Measurements from ENCODE around the gene LRRC74B.
"Not testable (repeated sequence)": the region's sequence is repeated elsewhere in the genome, so short reads cannot be mapped to it uniquely, and the experiment has no call there.

Gene LRRC74B

GRCh38 chr22:21030621-21031544 is 14.9 kb upstream of the LRRC74B start:
- Histone ChIP-seq H3K27ac (ENCODE audit: low read length) (no peak overlapping the region), H3K36me3 (ENCODE audit: control insufficient read depth, low read depth, low read length) (no peaks in the 10 kb centered on the region), H3K9ac (ENCODE audit: low read length) (no peak overlapping the region), H3K27me3 (ENCODE audit: control insufficient read depth, insufficient read depth, low read length) (peaks cover 39% of the 10 kb centered on the region), H3K4me1 (ENCODE audit: control insufficient read depth, low read depth, low read length) (no peaks in the 10 kb centered on the region), H3K4me3 (ENCODE audit: low read length) (no peak overlapping the region), H3K9me3 (ENCODE audit: control insufficient read depth, low read depth, low read length) (no peaks in the 10 kb centered on the region)

DNA sequence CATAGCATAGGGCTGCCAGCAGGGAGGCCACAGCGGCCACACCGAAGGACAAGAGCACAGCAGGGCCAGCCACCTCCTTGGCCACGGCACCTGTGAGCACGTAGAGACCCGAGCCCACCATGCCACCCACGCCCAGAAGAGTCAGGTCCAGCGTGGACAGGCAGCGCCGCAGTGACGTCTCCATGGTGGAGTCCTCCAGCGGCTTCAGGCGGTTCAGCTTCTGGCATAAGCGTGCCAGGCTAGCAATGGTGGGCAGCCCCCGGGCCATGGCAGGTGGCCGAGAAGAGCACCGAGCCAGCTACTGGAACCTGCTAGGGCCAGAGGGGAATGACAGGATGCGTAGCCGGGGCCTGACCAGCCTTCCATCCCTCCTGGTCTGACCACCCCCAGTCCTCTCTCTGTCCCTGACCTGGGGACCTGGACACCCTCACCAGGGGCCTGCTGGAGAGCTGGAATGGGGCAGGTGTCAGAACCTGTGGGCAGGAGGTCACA is 14.2 kb upstream of the LRRC74B start:
- Histone ChIP-seq H3K9ac (ENCODE audit: low read length) (no peak overlapping the region), H3K4me3 (ENCODE audit: low read length) (peak overlapping the region; percentile 59), H3K36me3 (ENCODE audit: control insufficient read depth, low read depth, low read length) (no peaks in the 10 kb centered on the region), H3K27me3 (ENCODE audit: control insufficient read depth, insufficient read depth, low read length) (peaks cover 39% of the 10 kb centered on the region), H3K4me1 (ENCODE audit: control insufficient read depth, low read depth, low read length) (no peaks in the 10 kb centered on the region), H3K27ac (ENCODE audit: low read length) (no peak overlapping the region), H3K9me3 (ENCODE audit: control insufficient read depth, low read depth, low read length) (no peaks in the 10 kb centered on the region)

- Histone ChIP-seq H3K36me3 (ENCODE audit: control insufficient read depth, low read depth, low read length) (no peaks in the 10 kb centered on the region), H3K27ac (ENCODE audit: low read length) (no peak within 1 kb of the TSS), H3K4me3 (ENCODE audit: low read length) (peak within 1 kb of the TSS; percentile 59), H3K9ac (ENCODE audit: low read length) (no peak within 1 kb of the TSS), H3K27me3 (ENCODE audit: control insufficient read depth, insufficient read depth, low read length) (peaks cover 39% of the 10 kb centered on the region), H3K9me3 (ENCODE audit: control insufficient read depth, low read depth, low read length) (no peaks in the 10 kb centered on the region), H3K4me1 (ENCODE audit: control insufficient read depth, low read depth, low read length) (no peaks in the 10 kb centered on the region)
Measured at GRCh38 chr22:21032037-21032867, 13.5 kb upstream of the LRRC74B start, which contains the start of gene SLC7A4. SLC7A4 (minus strand) TSS chr22:21032561; CDS start chr22:21031812, 749 bp downstream.

- H3K27me3 ChIP-seq (ENCODE audit: control insufficient read depth, insufficient read depth, low read length) = peaks cover 39% of the 10 kb centered on the region
- H3K4me3 ChIP-seq (ENCODE audit: low read length) = peak overlapping the region; percentile 59
Measured at GRCh38 chr22:21032868-21033688, 12.7 kb upstream of the LRRC74B start.

GRCh38 chr22:21033895-21034294 is 11.9 kb upstream of the LRRC74B start:
- H3K9ac ChIP-seq (ENCODE audit: low read length) = no peak overlapping the region
- no peak overlapping the region for H3K4me3 ChIP-seq (ENCODE audit: low read length)
- H3K4me1 ChIP-seq (ENCODE audit: control insufficient read depth, low read depth, low read length) = no peaks in the 10 kb centered on the region
- peaks cover 39% of the 10 kb centered on the region for H3K27me3 ChIP-seq (ENCODE audit: control insufficient read depth, insufficient read depth, low read length)
- H3K36me3 ChIP-seq (ENCODE audit: control insufficient read depth, low read depth, low read length) = no peaks in the 10 kb centered on the region
- H3K27ac ChIP-seq (ENCODE audit: low read length) = no peak overlapping the region
- H3K9me3 ChIP-seq (ENCODE audit: control insufficient read depth, low read depth, low read length) = no peaks in the 10 kb centered on the region

More at GRCh38 chr22:21032868-21033688, 12.7 kb upstream of the LRRC74B start:
- Histone ChIP-seq H3K36me3 (ENCODE audit: control insufficient read depth, low read depth, low read length) (no peaks in the 10 kb centered on the region), H3K9ac (ENCODE audit: low read length) (no peak overlapping the region), H3K4me1 (ENCODE audit: control insufficient read depth, low read depth, low read length) (no peaks in the 10 kb centered on the region), H3K27ac (ENCODE audit: low read length) (no peak overlapping the region), H3K9me3 (ENCODE audit: control insufficient read depth, low read depth, low read length) (no peaks in the 10 kb centered on the region)

- H3K27me3 ChIP-seq (ENCODE audit: control insufficient read depth, insufficient read depth, low read length) = peaks cover 39% of the 10 kb centered on the region
- no peaks in the 10 kb centered on the region for H3K4me1 ChIP-seq (ENCODE audit: control insufficient read depth, low read depth, low read length)
- H3K27ac ChIP-seq (ENCODE audit: low read length) = no peak overlapping the region
- H3K9me3 ChIP-seq (ENCODE audit: control insufficient read depth, low read depth, low read length) = no peaks in the 10 kb centered on the region
- no peak overlapping the region for H3K9ac ChIP-seq (ENCODE audit: low read length)
- no peaks in the 10 kb centered on the region for H3K36me3 ChIP-seq (ENCODE audit: control insufficient read depth, low read depth, low read length)
- H3K4me3 ChIP-seq (ENCODE audit: low read length) = no peak overlapping the region
Measured at GRCh38 chr22:21034989-21035388, 10.8 kb upstream of the LRRC74B start.

DNA sequence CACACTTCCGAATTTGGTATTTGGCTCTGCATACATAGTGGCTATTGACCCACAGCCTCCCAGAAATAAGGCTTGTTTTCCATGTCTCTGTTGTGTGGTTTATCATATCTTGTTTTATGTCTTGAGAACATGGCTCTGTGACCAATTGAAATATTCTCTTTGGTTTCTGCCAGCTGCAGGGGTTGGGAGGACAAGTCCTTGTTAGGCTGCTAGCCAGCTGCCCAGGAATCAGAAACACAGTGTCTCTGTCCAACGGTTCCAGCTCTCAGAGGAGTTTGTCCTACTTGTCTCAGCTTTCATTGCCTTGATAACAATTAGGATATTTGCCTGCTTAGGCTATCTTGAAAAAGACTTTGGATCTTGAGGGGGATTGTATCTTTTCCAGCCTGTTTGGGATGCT is 7.3 kb upstream of the LRRC74B start:
- no peaks in the 10 kb centered on the region for H3K4me1 ChIP-seq (ENCODE audit: control insufficient read depth, low read depth, low read length)

DNA sequence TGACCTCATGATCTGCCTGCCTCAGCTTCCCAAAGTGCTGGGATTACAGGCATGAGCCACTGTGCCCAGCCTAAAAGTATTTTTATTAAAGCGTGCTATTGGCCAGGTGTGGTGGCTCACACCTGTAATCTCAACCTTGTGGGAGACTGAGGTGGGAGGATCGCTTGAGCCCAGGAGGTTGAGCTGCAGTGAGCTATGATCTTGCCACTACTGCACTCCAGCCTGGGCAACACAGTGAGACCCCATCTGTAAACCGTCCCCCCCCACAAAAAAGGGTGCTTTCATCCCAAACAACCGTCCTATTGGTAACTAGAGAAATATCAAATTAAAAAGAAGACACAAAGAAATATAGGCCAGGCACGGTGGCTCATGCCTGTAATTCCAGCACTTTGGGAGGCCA is 6.6 kb upstream of the LRRC74B start:
- H3K27me3 ChIP-seq (ENCODE audit: control insufficient read depth, insufficient read depth, low read length); H3K9ac ChIP-seq (ENCODE audit: low read length); H3K4me3 ChIP-seq (ENCODE audit: low read length); H3K36me3 ChIP-seq (ENCODE audit: control insufficient read depth, low read depth, low read length); H3K27ac ChIP-seq (ENCODE audit: low read length); H3K9me3 ChIP-seq (ENCODE audit: control insufficient read depth, low read depth, low read length); H3K4me1 ChIP-seq (ENCODE audit: control insufficient read depth, low read depth, low read length): not testable (repeated sequence)

More for the DNA sequence above, 7.3 kb upstream of the LRRC74B start:
- Histone ChIP-seq H3K9ac (ENCODE audit: low read length) (no peak overlapping the region), H3K27ac (ENCODE audit: low read length) (no peak overlapping the region), H3K36me3 (ENCODE audit: control insufficient read depth, low read depth, low read length) (no peaks in the 10 kb centered on the region), H3K9me3 (ENCODE audit: control insufficient read depth, low read depth, low read length) (no peaks in the 10 kb centered on the region), H3K27me3 (ENCODE audit: control insufficient read depth, insufficient read depth, low read length) (peaks cover 6% of the 10 kb centered on the region), H3K4me3 (ENCODE audit: low read length) (no peak overlapping the region)

- no peaks in the 10 kb centered on the region for H3K36me3 ChIP-seq (ENCODE audit: control insufficient read depth, low read depth, low read length)
- no peak overlapping the region for H3K27ac ChIP-seq (ENCODE audit: low read length)
- peaks cover 5% of the 10 kb centered on the region for H3K4me1 ChIP-seq (ENCODE audit: control insufficient read depth, low read depth, low read length)
- H3K9ac ChIP-seq (ENCODE audit: low read length) = no peak overlapping the region
- no peaks in the 10 kb centered on the region for H3K9me3 ChIP-seq (ENCODE audit: control insufficient read depth, low read depth, low read length)
- H3K4me3 ChIP-seq (ENCODE audit: low read length) = no peak overlapping the region
- H3K27me3 ChIP-seq (ENCODE audit: control insufficient read depth, insufficient read depth, low read length) = no peaks in the 10 kb centered on the region
Measured at GRCh38 chr22:21041937-21042336, 3.8 kb upstream of the LRRC74B start.

GRCh38 chr22:21042978-21043859 is 2.5 kb upstream of the LRRC74B start:
- Histone ChIP-seq H3K4me1 (ENCODE audit: control insufficient read depth, low read depth, low read length) (peaks cover 5% of the 10 kb centered on the region), H3K27me3 (ENCODE audit: control insufficient read depth, insufficient read depth, low read length) (no peaks in the 10 kb centered on the region), H3K9me3 (ENCODE audit: control insufficient read depth, low read depth, low read length) (no peaks in the 10 kb centered on the region), H3K9ac (ENCODE audit: low read length) (no peak overlapping the region), H3K27ac (ENCODE audit: low read length) (no peak overlapping the region), H3K36me3 (ENCODE audit: control insufficient read depth, low read depth, low read length) (no peaks in the 10 kb centered on the region), H3K4me3 (ENCODE audit: low read length) (no peak overlapping the region)
